GM23248 (cell line): ENCODE data around the gene HOXC5. TPM values are rescaled to one million over a fixed set of nuclear protein-coding genes. Genes with fewer than 3 reads are reported as not detected.

Source experiments
- DNase-seq: peaks from one replicate; pipeline ENCODE4 v3.0.0-alpha.2; 2015
- H2AFZ ChIP-seq: fragments of 200-600 bp; sonication (generic); 2 replicates; pipeline ENCODE4 v1.6.1; 2016; ENCODE audit warnings: antibody characterized with exemption
- H3F3A ChIP-seq: fragments of 200-600 bp; sonication (generic); 2 replicates; pipeline ENCODE4 v1.6.1; 2016; ENCODE audit warnings: mild to moderate bottlenecking, antibody characterized with exemption, mixed run types; ENCODE audit not compliant: insufficient read depth
- H3K27ac ChIP-seq: fragments of 200-600 bp; sonication (generic); 2 replicates; pipeline ENCODE4 v1.5.1; 2016; ENCODE audit warnings: mild to moderate bottlenecking
- H3K27me3 ChIP-seq: fragments of 200-600 bp; sonication (generic); replicated peaks from 2 replicates; pipeline ENCODE4 v1.6.1; 2016; ENCODE audit warnings: mild to moderate bottlenecking; ENCODE audit not compliant: insufficient read depth
- H3K36me3 ChIP-seq: fragments of 200-600 bp; sonication (generic); 2 replicates; pipeline ENCODE4 v1.6.1; 2016; ENCODE audit warnings: low read depth, mild to moderate bottlenecking
- H3K4me1 ChIP-seq: fragments of 200-600 bp; sonication (generic); 2 replicates; pipeline ENCODE4 v1.6.1; 2016; ENCODE audit warnings: mild to moderate bottlenecking; ENCODE audit not compliant: insufficient read depth
- H3K4me2 ChIP-seq: fragments of 200-600 bp; sonication (generic); one replicate; pipeline ENCODE4 v1.6.1; 2016; ENCODE audit warnings: mild to moderate bottlenecking; ENCODE audit not compliant: unreplicated experiment
- H3K4me3 ChIP-seq: fragments of 200-600 bp; sonication (generic); 2 replicates; pipeline ENCODE4 v1.5.1; 2016; ENCODE audit warnings: mild to moderate bottlenecking
- H3K79me2 ChIP-seq: fragments of 200-600 bp; sonication (generic); 2 replicates; pipeline ENCODE4 v1.6.1; 2016; ENCODE audit warnings: mild to moderate bottlenecking; ENCODE audit not compliant: insufficient read depth
- H3K9ac ChIP-seq: fragments of 200-600 bp; sonication (generic); 2 replicates; pipeline ENCODE4 v1.6.1; 2016; ENCODE audit warnings: mild to moderate bottlenecking
- H3K9me2 ChIP-seq: fragments of 200-600 bp; sonication (generic); 2 replicates; pipeline ENCODE4 v1.6.1; 2016; ENCODE audit warnings: mixed run types, mild to moderate bottlenecking, moderate library complexity; ENCODE audit not compliant: insufficient read depth
- H3K9me3 ChIP-seq: fragments of 200-600 bp; sonication (generic); one replicate; pipeline ENCODE4 v1.6.1; 2017; ENCODE audit warnings: low read depth
- H4K20me1 ChIP-seq: fragments of 200-600 bp; sonication (generic); 2 replicates; pipeline ENCODE4 v1.6.0; 2016; ENCODE audit not compliant: insufficient read depth
- EZH2 ChIP-seq: fragments of 200-600 bp; sonication (generic); IDR thresholded peaks from 2 replicates; pipeline ENCODE4 v1.6.1; 2018; ENCODE audit warnings: antibody characterized with exemption, mild to moderate bottlenecking; ENCODE audit not compliant: insufficient read depth, poor library complexity, severe bottlenecking
- EZH2phosphoT487 ChIP-seq: fragments of 200-600 bp; sonication (generic); IDR thresholded peaks from 2 replicates; pipeline ENCODE4 v1.6.1; 2018; ENCODE audit warnings: antibody characterized with exemption, moderate library complexity, mild to moderate bottlenecking, low read depth; ENCODE audit not compliant: insufficient read depth
- WGBS, 2 experiments: methylation state at CpG; one replicate each; pipeline ENCODE4 v1.1.6; 2015 to 2017; ENCODE audit warnings: low lambda C conversion rate in 2 of 2, low coverage in 1 of 2; ENCODE audit errors: missing lambda C conversion rate in 2 of 2; 5-methylcytosine and 5-hydroxymethylcytosine counted together
- in situ Hi-C: fragments of 300-500 bp; cut with MboI; formaldehyde crosslinking; loops from 2 replicates; pipeline ENCODE4 v1.15.0; 2020
- polyA plus RNA-seq: library from polyadenylated mRNA; unstranded; fragments of >200 nt; fragmentation: Nextera tagmentation; extraction: Ambion mirVana; gene quantifications from 2 replicates; pipeline ENCODE4 v1.2.1, GENCODE V29; 2016
- total RNA-seq: library from RNA; depleted of rRNA; stranded (reverse); fragments of >200 nt; shearing (Covaris generic); gene quantifications from 2 replicates; pipeline ENCODE4 v1.2.3, GENCODE V29; 2014

Gene HOXC5
- total and polyA plus RNA-seq, 2 experiments from 2014 or later = 0.65 to 1.8 TPM

- H3K79me2 ChIP-seq = peaks cover 48% of the 10 kb centered on the region
- peaks cover 23% of the 10 kb centered on the region for H3F3A ChIP-seq
- H3K4me1 ChIP-seq = peaks cover 20% of the 10 kb centered on the region
- WGBS, 2 experiments = 93 to 100% methylated on average over 2 of the region's 2 CpGs
- peak overlapping the region; percentile 20; the same call in 1 of the 2 replicates for H2AFZ ChIP-seq
- H3K9me2 ChIP-seq = no peaks in the 10 kb centered on the region
- peak overlapping the region; percentile 73; the same call in 1 of the 2 replicates for H3K27ac ChIP-seq
- in situ Hi-C loops = no loop called here
- TF ChIP-seq EZH2phosphoT487 (no peak), EZH2 (no peak)
- H3K9ac ChIP-seq = peak overlapping the region; percentile 84
- no peaks in the 10 kb centered on the region for H3K36me3 ChIP-seq
- H4K20me1 ChIP-seq = no peaks in the 10 kb centered on the region
- no peaks in the 10 kb centered on the region for H3K9me3 ChIP-seq
- no peak for DNase-seq
- H3K27me3 ChIP-seq = no peaks in the 10 kb centered on the region
- H3K4me3 ChIP-seq = peak overlapping the region; percentile 91
- H3K4me2 ChIP-seq = peak overlapping the region; percentile 72
Measured at GRCh38 chr12:54008260-54008552, 24.6 kb upstream of the HOXC5 start.

- Histone ChIP-seq H4K20me1 (no peaks in the 10 kb centered on the region), H3K9me3 (no peaks in the 10 kb centered on the region), H3K9ac (peak overlapping the region; percentile 84), H3K9me2 (no peaks in the 10 kb centered on the region), H2AFZ (peak overlapping the region; percentile 76), H3K27ac (peak overlapping the region; percentile 73), H3K4me2 (peak overlapping the region; percentile 81), H3K27me3 (no peaks in the 10 kb centered on the region), H3K79me2 (peaks cover 48% of the 10 kb centered on the region), H3K36me3 (no peaks in the 10 kb centered on the region), H3K4me3 (peak overlapping the region; percentile 91), H3F3A (peaks cover 23% of the 10 kb centered on the region), H3K4me1 (peaks cover 32% of the 10 kb centered on the region)
- WGBS, 2 experiments = 9 to 10% methylated on average over 39 to 49 of the region's 51 CpGs
- in situ Hi-C loops = no loop called here
- TF ChIP-seq EZH2 (no peak), EZH2phosphoT487 (no peak)
- DNase-seq = peak; percentile 87
Measured at GRCh38 chr12:54009171-54010052, 23.4 kb upstream of the HOXC5 start.

- TF ChIP-seq EZH2phosphoT487 (no peak), EZH2 (no peak)
- Histone ChIP-seq H3K4me2 (peak overlapping the region; percentile 81), H3K4me1 (peaks cover 33% of the 10 kb centered on the region), H4K20me1 (no peaks in the 10 kb centered on the region), H3K79me2 (peaks cover 49% of the 10 kb centered on the region), H3K4me3 (peak overlapping the region; percentile 91), H3K9me2 (no peaks in the 10 kb centered on the region), H3K9me3 (no peaks in the 10 kb centered on the region), H3F3A (peaks cover 23% of the 10 kb centered on the region), H3K36me3 (no peaks in the 10 kb centered on the region), H2AFZ (peak overlapping the region; percentile 76), H3K9ac (peak overlapping the region; percentile 84), H3K27me3 (no peaks in the 10 kb centered on the region), H3K27ac (peak overlapping the region; percentile 73)
- 33 to 39% methylated on average over 10 of the region's 10 CpGs for WGBS, 2 experiments
- in situ Hi-C loops = no loop called here
- DNase-seq = no peak
Measured at GRCh38 chr12:54010053-54010971, 22.5 kb upstream of the HOXC5 start.

GRCh38 chr12:54010972-54011664 lies 21.7 kb upstream of the HOXC5 start:
- peaks cover 37% of the 10 kb centered on the region for H3K4me1 ChIP-seq
- peaks cover 23% of the 10 kb centered on the region for H3F3A ChIP-seq
- H4K20me1 ChIP-seq = no peaks in the 10 kb centered on the region
- no peaks in the 10 kb centered on the region for H3K9me2 ChIP-seq
- H3K27ac ChIP-seq = peak overlapping the region; percentile 41
- in situ Hi-C loops = no loop called here
- peaks cover 57% of the 10 kb centered on the region for H3K79me2 ChIP-seq
- no peak for TF ChIP-seq EZH2phosphoT487
- no peak for TF ChIP-seq EZH2
- H3K9ac ChIP-seq = peak overlapping the region; percentile 84
- H3K36me3 ChIP-seq = no peaks in the 10 kb centered on the region
- H3K9me3 ChIP-seq = no peaks in the 10 kb centered on the region
- no peaks in the 10 kb centered on the region for H3K27me3 ChIP-seq
- WGBS, 2 experiments = 43 to 51% methylated on average over 17 of the region's 17 CpGs
- H2AFZ ChIP-seq = peak overlapping the region; percentile 52
- peak overlapping the region; percentile 91 for H3K4me3 ChIP-seq
- peak; percentile 41 for DNase-seq
- peak overlapping the region; percentile 81 for H3K4me2 ChIP-seq
